SHP77 treated with DMSO at 0.1 percent for 48 hours (cell line): ENCODE results near the gene PTPN22.

Experiments used
- DNase-seq: peaks from one replicate; lab custom pipeline; 2025; lab: John Stamatoyannopoulos, UW

Gene PTPN22

GRCh38 chr1:113850127-113850796 is 21.2 kb downstream of the PTPN22 start:
- DNase-seq: no peak

DNA sequence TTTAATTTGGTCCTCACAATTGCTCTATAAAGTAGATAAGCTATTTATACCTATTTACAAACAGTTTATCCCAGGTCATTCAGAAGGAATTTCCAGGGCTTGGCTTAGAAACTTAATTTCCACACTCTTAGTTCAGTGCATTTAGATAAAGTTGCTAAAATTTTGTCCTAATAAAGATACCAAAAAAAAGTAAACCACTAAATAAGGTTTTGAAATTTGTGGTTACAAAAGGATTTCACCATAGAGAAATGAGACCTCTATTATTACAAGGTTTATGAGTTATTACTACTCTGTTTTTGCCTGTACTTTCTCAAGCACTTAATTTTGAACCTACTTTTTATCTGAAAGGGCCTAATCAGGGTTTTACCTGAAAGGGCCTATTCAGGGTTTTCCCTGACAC is 22.4 kb downstream of the PTPN22 start:
- no peak for DNase-seq

DNA sequence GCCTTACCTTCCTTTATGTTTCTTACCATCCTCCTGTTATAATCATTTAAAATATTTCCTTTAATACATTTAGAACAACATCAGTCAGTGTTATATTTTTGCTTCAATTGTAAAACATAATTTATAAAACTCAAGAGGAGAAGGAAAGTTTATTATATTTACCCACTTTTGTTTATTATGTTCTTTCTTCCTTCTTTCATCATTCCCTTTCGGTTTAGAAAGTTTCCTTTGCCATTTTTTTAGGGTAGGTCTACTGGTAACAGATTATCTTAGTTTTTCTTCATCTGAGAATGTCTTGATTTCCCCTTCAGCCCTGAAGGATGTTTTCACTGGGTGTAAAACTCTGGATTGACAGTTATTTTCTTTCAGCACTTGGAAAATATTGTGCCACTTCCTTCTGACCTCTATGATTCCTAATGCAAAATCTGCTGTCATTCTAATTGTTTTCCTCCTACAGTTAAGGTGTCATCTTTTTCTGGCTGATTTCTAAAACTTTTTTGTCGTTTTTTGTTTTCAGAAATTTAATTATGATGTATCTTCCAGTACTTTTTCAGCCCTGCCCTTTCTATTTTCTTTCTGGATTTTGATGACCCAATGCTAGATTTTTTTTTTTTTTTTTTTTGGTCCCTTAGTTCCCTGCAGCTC is 25.0 kb downstream of the PTPN22 start:
- no peak for DNase-seq

- no peak for DNase-seq
Measured at GRCh38 chr1:113836534-113836933, 35.0 kb downstream of the PTPN22 start.

DNA sequence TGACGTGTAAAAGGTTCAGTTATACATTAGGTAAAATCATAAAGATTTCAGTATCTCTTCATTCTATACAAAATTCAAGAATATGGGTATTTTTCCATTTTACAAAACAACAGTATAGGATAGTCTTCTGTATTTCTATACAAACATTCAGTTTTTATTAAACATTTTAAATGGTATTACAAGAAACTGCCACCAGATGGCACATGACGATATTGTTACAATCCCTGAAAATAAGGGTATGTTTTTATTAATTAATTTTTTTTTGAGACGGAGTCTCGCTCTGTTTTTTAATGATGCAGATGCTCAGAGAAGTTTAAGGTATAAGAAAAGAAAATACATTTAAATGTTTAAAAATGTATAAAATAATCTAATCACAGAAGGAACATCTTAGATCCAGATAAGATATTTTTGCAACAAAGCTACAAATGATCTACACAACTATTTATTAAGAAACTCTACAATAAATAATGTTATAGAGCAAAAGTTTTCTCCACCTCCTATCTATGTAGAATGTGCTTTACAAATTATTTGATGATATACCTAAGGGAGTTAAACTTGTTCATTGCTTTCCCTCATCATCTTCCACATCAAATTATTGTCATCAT is 35.7 kb downstream of the PTPN22 start:
- peak; percentile 2 for DNase-seq

GRCh38 chr1:113834716-113835115 is 36.8 kb downstream of the PTPN22 start:
- no peak for DNase-seq

DNA sequence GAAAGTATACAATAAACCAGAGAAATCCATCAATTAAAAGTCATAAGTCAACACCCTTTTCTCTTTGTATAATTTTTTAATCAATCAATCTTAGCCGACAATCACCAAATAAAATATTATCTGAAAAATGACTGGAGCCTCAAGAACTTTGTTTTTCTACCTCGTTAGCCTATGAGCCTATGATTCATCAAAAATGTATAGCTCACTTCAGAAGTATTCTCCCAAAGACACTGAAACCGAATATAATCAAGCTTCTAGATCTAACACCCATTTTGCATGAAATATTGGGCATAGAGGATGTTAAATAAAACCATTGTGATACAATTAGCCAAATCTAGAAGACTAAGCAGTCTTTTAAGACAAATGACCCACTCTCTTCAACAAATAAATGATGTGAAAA is 41.5 kb downstream of the PTPN22 start:
- no peak for DNase-seq

GRCh38 chr1:113821916-113822315 is 49.6 kb downstream of the PTPN22 start:
- no peak for DNase-seq

DNA sequence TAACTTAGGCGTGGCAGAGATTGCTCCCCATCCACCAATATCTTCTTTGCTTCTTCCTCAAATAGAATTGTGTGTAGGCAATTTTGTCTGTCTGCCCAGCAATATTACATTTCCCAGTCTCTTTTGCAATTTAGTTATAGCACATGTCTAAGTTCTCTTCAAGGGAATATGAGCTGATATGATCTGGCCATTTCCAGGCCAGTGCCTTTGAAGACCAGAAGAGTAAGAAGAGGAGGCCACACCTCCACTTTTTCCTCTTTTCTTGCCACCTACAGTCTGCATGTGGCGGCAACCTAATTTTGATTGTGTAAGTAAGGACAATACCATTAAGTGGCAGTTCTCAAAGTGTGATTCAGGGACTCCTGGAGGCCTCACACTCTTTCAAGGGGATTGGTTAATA is 52.9 kb downstream of the PTPN22 start:
- no peak for DNase-seq

DNA sequence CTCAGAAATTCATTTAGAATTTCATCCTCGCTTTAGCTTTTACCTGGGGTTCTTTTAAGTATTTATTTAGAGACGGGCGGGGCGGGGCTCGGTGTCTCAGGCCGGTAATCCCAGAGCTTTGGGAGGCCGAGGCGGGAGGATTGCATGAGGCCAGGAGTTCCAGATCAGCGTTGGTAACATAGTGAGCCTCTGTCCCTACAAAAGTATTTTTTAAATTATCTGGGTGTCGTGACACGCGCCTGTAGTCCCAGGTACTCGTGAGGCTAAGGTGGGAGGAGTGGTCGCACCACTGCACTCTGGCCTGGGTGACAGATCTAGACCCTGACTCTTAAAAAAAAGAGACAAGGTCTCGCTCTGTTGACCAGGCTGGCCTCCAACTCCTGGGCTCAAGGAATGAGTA is 58.3 kb downstream of the PTPN22 start:
- DNase-seq: no peak

DNA sequence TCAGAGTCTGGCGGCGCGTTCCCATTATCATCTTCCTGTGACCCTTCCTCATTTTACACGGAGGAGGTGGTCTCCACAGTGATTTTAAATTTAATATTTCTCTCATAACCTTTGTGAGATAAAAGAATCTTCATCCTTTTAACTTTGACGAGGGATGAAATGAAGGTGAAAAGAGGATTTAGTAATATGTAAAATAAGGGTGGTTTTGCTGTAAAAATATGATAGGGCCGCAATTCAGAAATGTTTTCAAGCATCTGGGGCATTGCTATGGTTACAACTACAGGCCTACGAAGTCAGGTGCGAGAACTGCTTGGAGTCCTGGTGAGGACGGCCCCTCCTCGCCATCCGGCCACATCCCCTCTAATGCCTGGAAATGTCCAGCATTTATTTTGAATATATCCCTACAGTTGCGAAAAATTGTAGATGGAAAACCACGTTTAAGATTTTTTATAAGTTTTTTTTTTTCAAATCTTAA is 58.8 kb downstream of the PTPN22 start:
- DNase-seq: peak; percentile 59

DNA sequence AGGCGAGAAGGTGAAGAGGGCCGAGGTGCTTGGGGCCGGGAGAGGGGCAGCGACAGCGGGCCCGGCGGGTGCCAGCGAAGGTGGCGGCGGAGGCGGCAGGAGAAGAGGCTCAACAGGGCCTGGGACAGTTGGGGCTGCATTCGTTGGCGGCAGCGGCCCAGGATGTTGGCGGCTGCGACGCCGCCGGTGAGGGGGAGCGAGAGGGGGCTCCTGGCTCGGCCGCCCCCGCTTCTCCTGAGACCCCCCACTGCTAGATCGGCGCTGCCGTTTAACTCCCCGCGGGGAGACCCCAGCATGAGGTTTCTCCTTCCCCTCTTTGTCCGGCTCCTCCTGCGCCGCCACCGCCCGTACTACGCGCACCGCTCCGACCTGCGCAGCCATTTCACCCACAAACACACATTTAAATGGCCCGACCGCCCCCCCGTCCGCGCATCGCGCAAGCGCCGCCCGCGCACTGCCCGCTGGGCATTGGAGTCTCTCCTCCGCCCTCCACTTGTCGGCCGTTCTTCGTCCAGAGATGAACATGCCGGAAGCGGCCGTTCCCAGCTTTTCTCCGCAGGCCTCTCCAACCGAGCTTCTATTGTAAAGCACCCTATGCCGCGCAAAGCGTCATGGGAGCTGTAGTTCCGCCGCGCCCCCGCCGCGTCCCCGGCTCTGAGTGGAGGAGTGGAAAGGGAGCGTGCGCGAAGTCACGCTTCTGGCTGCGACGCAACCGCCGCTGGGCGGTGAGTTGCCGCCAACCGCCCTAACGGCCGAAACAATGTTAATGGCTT is 59.4 kb downstream of the PTPN22 start, which contains the start of gene RSBN1:
TSS of gene RSBN1 (minus strand) at position 589 of the 773 bp plus-strand sequence. CDS start at position 525, 64 bp downstream.
- DNase-seq: peak; percentile 97

DNA sequence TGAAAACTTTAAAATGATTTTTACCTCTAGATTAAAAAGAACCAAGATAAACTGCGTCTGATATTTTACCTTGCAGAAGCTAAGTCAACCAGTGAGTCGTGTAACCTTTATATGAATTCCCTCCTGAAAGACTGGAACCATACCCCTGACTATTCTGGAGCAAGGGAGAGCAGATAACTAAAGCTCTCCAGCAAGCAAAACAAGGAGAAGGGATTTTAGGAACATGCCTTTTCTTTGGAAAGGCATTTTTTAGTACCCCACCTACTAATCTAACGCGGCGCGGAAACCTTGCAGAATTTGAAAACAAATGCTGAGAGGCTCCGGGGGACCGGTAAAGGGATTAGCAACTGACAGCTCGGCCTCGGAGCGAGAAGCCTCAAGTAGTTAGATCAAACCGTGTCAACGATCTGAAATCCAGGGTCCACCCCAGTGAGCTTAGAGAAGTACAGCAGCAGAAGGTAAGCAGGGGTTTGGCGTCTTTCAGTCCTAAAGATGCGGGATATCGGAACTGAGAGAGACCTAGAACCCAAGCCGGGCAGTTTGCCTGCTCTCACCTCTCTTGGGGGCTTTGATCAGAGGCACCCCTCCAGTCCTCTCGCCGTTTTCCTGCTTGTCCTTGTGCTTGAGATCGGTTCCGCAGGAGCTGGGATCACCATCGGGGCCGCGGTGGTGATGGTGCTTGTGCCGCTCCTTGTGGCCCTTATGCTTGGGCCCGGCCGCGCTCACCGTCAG is 60.2 kb downstream of the PTPN22 start:
- no peak for DNase-seq

DNA sequence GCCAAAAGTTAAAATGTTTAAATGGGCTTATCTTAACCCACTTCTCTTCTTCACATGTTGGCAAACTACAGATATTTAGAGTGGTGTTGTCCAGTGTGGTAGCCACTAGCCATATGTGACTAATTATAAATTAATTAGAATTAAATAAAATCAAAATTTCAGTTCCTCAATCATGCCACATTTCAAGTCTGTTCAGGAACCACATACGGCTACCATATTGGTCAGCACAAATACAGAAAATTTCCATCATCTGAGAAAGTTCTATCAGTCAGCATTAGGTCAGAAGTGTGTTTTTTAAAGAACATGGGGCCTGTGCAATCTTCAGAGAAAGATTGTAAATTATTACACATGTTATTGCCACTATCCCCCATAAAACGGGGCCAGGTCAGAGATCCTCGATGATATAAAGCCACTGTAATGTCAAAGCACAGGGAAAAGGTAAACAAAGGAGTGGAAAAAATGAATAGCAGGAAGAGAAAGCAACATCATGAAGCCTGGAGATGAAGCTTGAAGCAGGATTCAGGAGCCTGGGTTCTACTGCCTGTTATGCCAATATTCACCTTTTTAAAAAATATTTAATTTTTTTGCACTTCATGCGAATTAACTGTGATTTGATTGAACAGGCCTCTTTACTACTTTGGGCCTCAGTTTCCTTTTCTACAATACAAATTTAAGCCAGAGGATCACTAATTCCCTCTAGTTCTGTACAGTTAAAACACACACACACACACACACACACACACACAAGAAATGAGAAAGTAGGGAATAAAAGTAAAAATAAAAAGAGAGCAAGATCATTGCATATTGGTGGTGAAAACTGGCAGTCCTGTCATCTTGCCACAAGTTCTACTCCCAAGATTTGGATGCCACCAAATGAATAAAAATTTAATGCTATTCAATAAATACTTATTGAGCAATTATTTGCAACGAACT is 61.6 kb downstream of the PTPN22 start:
- no peak for DNase-seq

GRCh38 chr1:113808450-113809195 is 62.9 kb downstream of the PTPN22 start:
- DNase-seq: no peak

DNA sequence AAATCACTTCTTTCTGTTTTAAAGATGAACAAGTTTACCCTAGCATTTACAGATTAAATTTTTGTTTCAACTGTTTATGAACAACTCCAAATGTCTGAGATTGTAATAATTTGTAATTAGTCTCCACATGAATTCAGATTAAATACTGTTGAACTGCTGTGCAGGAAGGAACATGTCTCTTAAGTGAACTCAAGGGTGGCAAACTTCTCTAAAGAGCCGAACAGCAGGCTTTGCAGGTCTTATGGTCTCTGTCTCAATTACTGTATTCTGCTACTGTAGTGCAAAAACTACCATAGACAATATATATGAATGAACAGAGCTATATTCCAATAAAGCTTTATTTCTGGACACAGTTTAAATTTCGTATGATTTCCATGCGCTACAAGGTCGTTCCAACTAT is 65.9 kb downstream of the PTPN22 start:
- no peak for DNase-seq

DNA sequence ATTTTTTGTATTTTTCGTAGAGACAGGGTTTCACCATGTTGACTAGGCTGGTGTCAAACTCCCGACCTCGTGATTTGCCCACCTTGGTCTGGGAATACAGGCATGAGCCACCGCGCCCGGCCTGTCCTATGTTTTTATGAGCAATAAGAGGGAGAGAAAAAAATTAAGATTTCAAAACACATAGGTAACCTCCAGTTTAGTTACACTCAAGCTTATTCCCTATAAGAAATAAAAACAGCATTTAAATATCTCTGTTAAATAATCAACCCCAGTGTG is 66.3 kb downstream of the PTPN22 start:
- no peak for DNase-seq

- no peak for DNase-seq
Measured at GRCh38 chr1:113804421-113805255, 66.9 kb downstream of the PTPN22 start.

GRCh38 chr1:113802367-113803007 is 69.0 kb downstream of the PTPN22 start:
- no peak for DNase-seq
